Omental fat pad (tissue), 4 donors: ENCODE data around the gene PLPP1. TPM values are rescaled to one million over a fixed set of nuclear protein-coding genes. Genes with fewer than 3 reads are reported as not detected.

Experiments used
- ATAC-seq: fragments of 150-250 bp; one replicate; pipeline ENCODE4 v1.9.1; 2016; ENCODE audit warnings: mild to moderate bottlenecking, moderate library complexity; ENCODE audit not compliant: low FRiP score
- DNase-seq: peaks from one replicate; pipeline ENCODE4 v3.0.0-alpha.2; 2019; ENCODE audit warnings: low spot score
- total RNA-seq, 4 donors: library from RNA; depleted of rRNA; stranded (reverse); fragments of >200 nt; gene quantifications; one replicate each; pipeline ENCODE4 v1.1.0, GENCODE V29; 2016
- TF ChIP-seq, protein P1 (sequence below), 3 donors: fragments of 450-650 bp; IDR thresholded peaks; one replicate each; pipeline ENCODE4 v1.5.1; 2016 to 2017; ENCODE audit warnings: antibody characterized with exemption in 3 of 3, mild to moderate bottlenecking in 3 of 3, moderate library complexity in 2 of 3

PLPP1 gene
- total RNA-seq, 4 donors from 2014 or later, result 248 to 593 (median 409) TPM

DNA sequence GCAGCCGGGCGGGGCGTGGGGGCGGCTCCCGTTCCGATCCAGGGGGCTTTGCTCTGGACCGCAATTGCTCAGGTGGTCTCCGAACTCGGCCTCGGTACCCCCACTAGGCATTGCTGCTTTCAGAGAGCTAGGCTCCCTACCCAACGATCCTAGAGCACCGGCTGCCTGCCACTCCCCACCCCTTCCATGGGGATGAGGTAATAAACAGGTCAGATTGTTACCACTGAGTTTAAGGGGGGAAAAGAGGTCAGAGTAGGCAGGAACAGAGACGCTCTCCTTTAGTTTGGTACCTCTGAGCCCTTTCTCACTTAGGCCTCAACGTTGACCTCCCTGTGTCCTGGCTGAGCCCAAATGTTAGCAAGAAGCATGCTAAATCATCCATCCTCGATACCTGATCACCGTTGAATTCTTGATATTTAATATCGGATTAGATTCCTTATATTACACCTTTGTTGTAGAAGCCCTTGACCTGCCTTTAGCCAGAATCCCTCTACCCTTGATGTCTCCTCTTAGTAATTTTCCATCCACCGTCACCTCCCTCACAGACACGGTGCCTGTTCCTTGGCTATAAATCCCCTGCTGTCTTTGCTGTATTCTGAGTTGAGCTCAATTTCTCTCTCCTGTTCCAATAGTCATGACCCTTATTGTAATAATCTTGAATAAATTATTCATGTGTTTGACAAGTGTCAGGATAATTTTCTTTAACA is 588 bp upstream of the PLPP1 start:
- no peak for DNase-seq
- ATAC-seq, result peak; percentile 46
- TF ChIP-seq, protein P1, sequence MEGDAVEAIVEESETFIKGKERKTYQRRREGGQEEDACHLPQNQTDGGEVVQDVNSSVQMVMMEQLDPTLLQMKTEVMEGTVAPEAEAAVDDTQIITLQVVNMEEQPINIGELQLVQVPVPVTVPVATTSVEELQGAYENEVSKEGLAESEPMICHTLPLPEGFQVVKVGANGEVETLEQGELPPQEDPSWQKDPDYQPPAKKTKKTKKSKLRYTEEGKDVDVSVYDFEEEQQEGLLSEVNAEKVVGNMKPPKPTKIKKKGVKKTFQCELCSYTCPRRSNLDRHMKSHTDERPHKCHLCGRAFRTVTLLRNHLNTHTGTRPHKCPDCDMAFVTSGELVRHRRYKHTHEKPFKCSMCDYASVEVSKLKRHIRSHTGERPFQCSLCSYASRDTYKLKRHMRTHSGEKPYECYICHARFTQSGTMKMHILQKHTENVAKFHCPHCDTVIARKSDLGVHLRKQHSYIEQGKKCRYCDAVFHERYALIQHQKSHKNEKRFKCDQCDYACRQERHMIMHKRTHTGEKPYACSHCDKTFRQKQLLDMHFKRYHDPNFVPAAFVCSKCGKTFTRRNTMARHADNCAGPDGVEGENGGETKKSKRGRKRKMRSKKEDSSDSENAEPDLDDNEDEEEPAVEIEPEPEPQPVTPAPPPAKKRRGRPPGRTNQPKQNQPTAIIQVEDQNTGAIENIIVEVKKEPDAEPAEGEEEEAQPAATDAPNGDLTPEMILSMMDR (IDR thresholded peaks at IDR 0.05), result no peak

DNA sequence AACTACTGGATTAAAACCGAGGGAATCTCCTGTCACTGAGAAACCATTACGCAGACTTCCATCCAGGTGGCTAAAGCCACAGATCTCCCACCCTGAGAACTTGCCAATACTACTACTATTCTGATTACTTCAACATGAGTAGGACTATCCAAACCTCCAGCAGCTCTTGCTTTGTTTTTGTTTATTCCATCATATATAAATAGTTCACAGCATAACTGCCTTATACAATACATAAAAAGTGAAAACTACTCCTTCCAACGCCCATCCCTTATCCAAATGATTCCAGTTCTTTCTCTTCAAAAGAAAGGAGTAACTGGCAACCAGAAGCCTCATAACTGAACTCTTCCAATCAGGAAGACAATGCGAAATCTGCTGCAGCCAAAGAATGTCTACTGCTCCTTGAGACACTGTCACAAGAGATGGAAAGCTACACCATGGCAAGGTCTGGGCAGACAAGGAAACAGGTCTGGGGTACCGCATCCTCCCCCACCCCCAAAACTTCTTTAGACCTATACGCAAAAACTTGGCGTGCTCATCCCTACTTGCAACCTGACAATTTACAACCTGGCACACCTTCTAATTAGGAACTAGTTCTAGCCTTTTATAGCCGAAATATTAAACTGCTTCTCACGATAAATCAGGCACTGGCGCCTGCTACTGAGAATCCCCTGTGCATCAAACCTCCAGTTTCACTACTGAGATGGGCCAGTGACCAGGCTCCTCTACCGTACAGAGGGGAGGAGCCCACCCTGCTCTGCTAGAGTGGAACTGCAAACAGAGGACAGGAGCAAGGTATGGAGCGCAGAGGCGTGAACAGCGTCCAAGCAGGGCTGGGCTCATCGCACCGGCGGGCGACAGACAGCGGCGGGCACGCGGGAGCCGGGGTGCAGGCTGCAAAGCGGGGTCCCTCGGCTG is 986 bp downstream of the PLPP1 start:
- TF ChIP-seq, protein P1 (IDR thresholded peaks at IDR 0.05), result no peak
- peak; percentile 50 for ATAC-seq
- DNase-seq, result no peak

- ATAC-seq, result no peak
- TF ChIP-seq, protein P1 (IDR thresholded peaks at IDR 0.05), result no peak
- no peak for DNase-seq
These were observed 4.1 kb downstream of the PLPP1 start for GRCh38 chr5:55530669-55531068.

- TF ChIP-seq, protein P1 (IDR thresholded peaks at IDR 0.05), result no peak
- no peak for ATAC-seq
- DNase-seq, result no peak
These were observed 9.9 kb downstream of the PLPP1 start for GRCh38 chr5:55524816-55525215.

DNA sequence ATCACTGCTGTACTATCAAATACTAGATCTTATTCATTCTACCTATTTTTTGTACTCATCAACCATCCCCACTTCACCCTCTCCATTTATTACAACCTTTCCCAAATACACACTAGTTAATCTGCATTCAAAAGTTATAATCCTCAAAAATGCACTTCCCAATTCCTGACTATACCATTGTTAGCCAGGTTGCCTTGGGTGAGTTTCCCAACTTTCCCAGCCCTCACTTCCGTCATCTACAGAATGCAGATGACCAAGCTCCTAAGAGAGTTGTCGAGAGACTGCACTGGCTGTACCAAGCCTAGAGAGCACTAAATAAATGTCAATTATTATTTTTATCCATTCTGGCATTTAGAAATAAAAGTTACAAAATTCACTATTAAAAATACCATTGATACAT is 11.5 kb downstream of the PLPP1 start:
- TF ChIP-seq, protein P1 (IDR thresholded peaks at IDR 0.05), result no peak
- ATAC-seq (no peak), DNase-seq (no peak)

- TF ChIP-seq, protein P1 (IDR thresholded peaks at IDR 0.05), result no peak
- DNase-seq (no peak), ATAC-seq (no peak)
These were observed 12.9 kb downstream of the PLPP1 start for GRCh38 chr5:55521881-55522280.
